ENCODE measurements around the gene LRBA.

The LRBA gene

GRCh38 chr4:150497612-150498011 lies 517.5 kb downstream of the LRBA start:
- DNase-seq (ENCODE audit: low read depth), result no peak

GRCh38 chr4:150495550-150495949 lies 519.5 kb downstream of the LRBA start:
- DNase-seq (ENCODE audit: low read depth), result no peak

- DNase-seq (ENCODE audit: low read depth), result peak; percentile 56
Measured at GRCh38 chr4:150493851-150494250, 521.2 kb downstream of the LRBA start.

GRCh38 chr4:150491132-150492049 lies 523.7 kb downstream of the LRBA start:
- DNase-seq (ENCODE audit: low read depth), result no peak

GRCh38 chr4:150482581-150482980 lies 532.5 kb downstream of the LRBA start:
- DNase-seq (ENCODE audit: low read depth), result no peak

DNA sequence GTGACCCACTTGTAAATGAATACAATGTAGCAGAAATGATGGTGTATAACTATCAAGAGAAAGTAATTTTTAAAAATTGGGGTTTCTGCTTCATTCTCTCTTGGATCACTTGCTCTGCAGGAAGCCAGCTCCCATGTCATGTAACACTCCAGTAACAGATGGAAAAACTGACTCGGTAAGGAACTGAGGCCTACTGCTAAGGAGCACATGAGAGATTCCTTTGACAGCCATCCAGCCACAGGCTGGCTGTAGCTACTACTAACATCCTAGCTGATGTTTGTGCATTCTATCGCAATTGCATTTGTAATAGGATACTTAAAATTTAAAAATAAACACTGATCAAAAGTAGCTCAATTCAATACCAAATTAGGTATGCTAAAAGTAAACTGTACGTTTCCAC lies 535.4 kb downstream of the LRBA start:
- DNase-seq (ENCODE audit: low read depth), result no peak

GRCh38 chr4:150477869-150478268 lies 537.2 kb downstream of the LRBA start:
- no peak for DNase-seq (ENCODE audit: low read depth)

DNA sequence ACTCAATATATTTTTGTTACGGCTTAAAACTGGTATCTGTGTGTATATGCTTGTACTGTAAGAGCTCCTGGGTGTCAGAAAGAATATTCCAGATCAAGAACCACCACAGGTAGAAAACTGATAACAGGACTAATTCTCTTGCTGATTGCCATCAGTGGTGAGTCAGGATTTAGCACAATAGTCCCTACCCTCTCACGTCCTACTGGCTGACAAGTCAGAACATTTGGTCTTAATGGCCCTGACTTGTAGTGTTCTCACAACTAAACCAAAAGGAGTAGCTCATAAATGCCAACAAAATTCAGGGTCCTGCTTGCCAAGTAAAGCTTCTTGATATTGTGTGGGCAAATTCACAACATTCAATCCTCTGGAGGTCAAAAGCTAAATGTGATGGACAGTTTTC lies 538.3 kb downstream of the LRBA start:
- no peak for DNase-seq (ENCODE audit: low read depth)

DNA sequence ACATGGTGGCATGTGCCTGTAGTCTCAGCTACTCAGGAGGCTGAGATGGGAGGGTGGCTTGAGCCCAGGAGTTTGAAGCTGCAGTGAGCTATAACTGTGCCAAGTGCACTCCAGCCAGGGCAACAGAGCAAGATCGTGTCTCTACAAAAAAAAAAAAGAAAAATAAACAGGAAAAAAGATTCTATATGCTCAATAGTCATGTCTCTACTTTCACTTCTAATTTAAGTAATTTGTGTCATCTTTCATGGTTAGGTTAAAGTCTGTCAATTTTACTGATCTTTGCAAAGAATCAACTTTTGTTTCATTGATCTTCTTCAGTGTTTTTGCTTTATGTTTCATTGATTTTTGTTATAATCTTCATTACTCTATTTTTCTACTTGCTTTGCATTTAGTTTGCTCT lies 539.3 kb downstream of the LRBA start:
- DNase-seq (ENCODE audit: low read depth), result no peak

GRCh38 chr4:150464523-150464922 lies 550.6 kb downstream of the LRBA start:
- no peak for DNase-seq (ENCODE audit: low read depth)

- peak; percentile 9 for DNase-seq (ENCODE audit: low read depth)
Measured at GRCh38 chr4:150462743-150463142, 552.3 kb downstream of the LRBA start.

GRCh38 chr4:150461957-150462356 lies 553.1 kb downstream of the LRBA start:
- DNase-seq (ENCODE audit: low read depth), result no peak

GRCh38 chr4:150457802-150458201 lies 557.3 kb downstream of the LRBA start:
- DNase-seq (ENCODE audit: low read depth), result peak; percentile 77

GRCh38 chr4:150451883-150452282 lies 563.2 kb downstream of the LRBA start:
- DNase-seq (ENCODE audit: low read depth), result no peak

DNA sequence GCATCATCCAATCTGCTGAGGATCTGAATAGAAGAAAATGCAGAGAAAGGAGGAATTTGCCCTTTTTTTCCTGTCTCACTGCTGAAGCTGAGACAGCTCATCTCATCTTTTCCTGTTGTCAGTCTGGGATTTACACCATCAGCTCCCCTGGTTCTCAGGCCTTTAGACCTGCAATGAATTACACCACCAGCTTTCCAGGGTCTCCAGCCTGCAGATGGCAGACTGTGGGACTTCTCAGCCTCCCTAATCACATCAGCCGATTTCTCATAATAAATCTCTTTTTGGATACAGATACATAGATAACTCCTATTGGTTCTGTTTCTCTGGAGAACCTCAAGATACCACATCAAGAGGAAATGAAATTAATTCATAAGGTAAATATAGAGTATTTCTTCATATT lies 567.7 kb downstream of the LRBA start:
- DNase-seq (ENCODE audit: low read depth), result no peak

DNA sequence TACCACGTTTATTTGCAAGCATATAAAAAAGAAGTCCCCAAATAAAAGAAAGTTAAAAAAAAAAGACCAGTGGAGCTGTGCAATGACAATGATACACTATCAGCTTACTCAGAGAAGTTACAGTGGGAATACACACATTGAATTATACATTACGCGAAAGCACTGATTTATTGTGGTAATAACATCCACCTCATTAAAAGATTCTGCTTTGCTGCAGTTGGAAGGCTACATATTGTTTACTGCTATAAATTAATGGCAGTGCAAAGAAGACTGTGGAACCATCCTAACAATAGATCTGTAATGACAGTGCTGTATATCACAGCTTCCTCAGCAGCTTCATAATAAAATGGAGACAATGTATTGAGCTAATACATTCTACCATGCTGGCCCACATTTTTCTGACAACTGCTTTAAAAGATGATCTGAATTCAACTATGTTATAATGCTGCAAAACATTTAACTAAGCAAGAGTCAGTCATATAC lies 575.6 kb downstream of the LRBA start:
- no peak for DNase-seq (ENCODE audit: low read depth)

DNA sequence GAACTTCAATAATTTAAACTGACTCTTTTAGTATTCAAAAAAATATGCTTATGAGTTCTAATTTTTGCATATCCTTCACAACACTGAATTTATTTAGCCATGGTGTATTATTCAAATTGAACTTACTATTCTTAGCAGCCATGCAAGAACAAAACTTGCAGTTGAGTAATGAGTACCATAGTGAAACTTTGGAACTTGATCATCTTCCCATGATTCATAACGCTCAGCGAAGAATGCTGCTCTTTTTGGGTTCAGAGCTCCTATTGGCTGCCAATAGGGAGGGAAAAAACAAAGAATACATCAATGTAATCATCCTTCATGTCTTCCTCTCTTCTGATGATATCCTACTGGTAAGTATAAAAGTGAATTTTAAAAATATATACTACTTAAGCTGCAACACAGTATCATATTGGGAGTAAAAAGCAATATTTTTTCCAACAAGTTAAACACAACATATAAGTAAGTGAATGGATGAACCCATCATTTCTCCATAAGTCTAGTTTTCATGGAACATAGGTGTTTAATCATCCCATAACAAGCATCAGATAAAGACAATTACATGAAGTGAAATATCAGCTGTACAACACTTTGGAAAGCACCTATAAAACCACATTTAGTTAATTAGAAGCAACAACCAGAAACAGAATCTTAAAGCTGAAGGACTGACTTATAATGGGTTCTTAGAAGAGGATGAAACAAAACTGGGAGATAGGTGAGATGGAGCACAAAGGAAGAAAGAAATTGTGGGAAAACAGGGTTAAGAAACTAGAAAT lies 578.3 kb downstream of the LRBA start:
- DNase-seq (ENCODE audit: low read depth), result no peak

DNA sequence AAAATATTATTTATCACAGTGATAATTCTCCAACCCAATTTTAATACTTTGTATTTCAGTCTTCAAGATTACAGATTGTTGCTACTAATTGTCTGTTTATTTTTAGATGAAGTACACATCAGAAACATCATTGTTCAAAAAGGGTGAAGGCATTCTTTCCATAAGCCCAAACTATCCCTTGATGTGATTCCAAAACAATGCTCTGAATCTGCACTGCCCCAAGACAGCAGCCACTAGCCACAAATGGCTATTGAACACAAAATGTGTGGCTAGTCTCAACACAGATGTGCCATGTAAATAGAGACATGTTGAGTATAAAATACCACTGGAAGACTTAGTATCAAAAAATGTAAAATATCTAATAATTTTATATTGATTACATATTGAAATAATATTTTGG lies 583.9 kb downstream of the LRBA start:
- DNase-seq (ENCODE audit: low read depth), result no peak

GRCh38 chr4:150425161-150425560 lies 589.9 kb downstream of the LRBA start:
- DNase-seq (ENCODE audit: low read depth), result no peak

DNA sequence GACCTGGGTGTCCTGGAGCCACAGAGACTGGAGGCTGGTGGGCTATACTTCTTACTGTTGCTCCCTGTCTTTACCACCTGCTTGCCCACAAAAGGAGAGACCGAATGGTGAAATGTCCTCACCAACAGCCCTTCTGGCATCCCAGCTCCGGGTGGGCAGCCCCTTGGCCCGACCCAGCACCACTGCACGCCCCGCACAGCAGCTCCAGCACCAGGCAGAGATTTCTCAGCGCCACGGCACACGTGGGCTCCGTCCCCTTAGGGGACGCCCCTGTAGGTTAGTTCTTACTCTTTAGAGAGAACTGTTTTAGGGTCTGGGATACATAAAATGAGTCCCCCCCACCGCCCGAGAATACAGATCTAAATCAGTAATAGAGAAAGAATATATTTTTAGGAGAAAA lies 591.6 kb downstream of the LRBA start:
- DNase-seq (ENCODE audit: low read depth), result no peak

DNA sequence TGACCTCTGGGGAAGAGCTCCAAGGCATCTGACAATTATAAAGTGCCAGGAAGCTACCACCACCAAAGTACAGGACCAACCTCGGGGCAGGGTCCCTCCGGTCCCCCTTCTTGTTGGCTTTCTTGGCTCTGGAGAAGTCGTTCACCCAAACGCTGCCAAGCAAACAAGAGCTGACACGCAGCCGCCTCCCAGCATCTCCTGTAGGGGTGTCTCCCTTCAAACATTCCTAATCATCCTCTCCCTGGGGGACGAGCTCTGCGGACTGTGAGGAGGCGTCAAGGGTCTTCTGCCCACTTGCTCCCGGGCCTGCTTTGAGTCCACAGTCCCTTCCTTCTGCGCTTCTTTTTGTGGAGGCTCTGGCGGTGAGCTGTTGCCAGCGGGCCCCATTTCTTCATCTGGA lies 592.0 kb downstream of the LRBA start:
- DNase-seq (ENCODE audit: low read depth), result no peak

DNA sequence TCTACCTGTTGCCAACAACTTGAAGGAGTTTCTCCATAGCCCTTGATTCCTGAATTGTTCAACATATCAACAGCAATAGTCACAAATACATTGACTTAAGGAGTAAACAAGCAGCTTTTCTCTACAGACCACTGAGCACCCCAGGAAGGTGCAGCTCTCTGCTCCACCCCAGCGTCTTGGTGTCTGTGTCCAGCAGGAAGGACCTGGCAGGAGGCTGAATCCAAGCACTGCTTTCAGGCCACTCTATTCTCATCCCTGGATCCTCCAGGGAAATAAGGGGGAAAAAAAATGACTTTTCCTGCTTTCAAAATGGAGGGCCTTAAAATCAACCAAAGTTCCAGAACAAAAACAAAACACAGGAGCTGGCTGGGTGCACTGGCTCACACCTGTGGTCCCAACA lies 593.5 kb downstream of the LRBA start:
- no peak for DNase-seq (ENCODE audit: low read depth)

- no peak for DNase-seq (ENCODE audit: low read depth)
Measured at GRCh38 chr4:150419939-150420338, 595.1 kb downstream of the LRBA start.

Measured in amniotic epithelial cell (primary cell).